GM19324 (cell line): ENCODE data around the gene SLC24A5.

Experiments
- ATAC-seq: cut with Tn5 transposase; IDR thresholded peaks from one replicate; pipeline ENCODE4 v1.9.1; 2021; ENCODE audit warnings: mild to moderate bottlenecking, moderate library complexity; ENCODE audit not compliant: unreplicated experiment, low FRiP score

The SLC24A5 gene

GRCh38 chr15:48182749-48183148 is 62.0 kb downstream of the SLC24A5 start:
- ATAC-seq, result no peak

- no peak for ATAC-seq
Observed at GRCh38 chr15:48185529-48185928, 64.7 kb downstream of the SLC24A5 start.

- ATAC-seq, result no peak
Observed at GRCh38 chr15:48186271-48186670, 65.5 kb downstream of the SLC24A5 start.

- ATAC-seq, result no peak
Observed at GRCh38 chr15:48190932-48191573, 70.3 kb downstream of the SLC24A5 start.

GRCh38 chr15:48191574-48192225 is 70.9 kb downstream of the SLC24A5 start, which contains the start of gene CTXN2:
CTXN2 (plus strand) TSS chr15:48191665; CDS start chr15:48201301, 9,636 bp downstream.
- no peak for ATAC-seq
